Measurements from ENCODE around the gene UBASH3B.
"Not testable (repeated sequence)": the region's sequence is repeated elsewhere in the genome, so short reads cannot be mapped to it uniquely, and the experiment has no call there.

Gene UBASH3B

GRCh38 chr11:122711831-122712381 lies 56.4 kb downstream of the UBASH3B start:
- no peak for DNase-seq

- DNase-seq: peak in 1 of 2 donors; percentile 67
These were observed 58.5 kb downstream of the UBASH3B start for GRCh38 chr11:122714004-122714403.

GRCh38 chr11:122714484-122714883 lies 59.0 kb downstream of the UBASH3B start:
- peak; percentile 86 to 93 for DNase-seq

DNA sequence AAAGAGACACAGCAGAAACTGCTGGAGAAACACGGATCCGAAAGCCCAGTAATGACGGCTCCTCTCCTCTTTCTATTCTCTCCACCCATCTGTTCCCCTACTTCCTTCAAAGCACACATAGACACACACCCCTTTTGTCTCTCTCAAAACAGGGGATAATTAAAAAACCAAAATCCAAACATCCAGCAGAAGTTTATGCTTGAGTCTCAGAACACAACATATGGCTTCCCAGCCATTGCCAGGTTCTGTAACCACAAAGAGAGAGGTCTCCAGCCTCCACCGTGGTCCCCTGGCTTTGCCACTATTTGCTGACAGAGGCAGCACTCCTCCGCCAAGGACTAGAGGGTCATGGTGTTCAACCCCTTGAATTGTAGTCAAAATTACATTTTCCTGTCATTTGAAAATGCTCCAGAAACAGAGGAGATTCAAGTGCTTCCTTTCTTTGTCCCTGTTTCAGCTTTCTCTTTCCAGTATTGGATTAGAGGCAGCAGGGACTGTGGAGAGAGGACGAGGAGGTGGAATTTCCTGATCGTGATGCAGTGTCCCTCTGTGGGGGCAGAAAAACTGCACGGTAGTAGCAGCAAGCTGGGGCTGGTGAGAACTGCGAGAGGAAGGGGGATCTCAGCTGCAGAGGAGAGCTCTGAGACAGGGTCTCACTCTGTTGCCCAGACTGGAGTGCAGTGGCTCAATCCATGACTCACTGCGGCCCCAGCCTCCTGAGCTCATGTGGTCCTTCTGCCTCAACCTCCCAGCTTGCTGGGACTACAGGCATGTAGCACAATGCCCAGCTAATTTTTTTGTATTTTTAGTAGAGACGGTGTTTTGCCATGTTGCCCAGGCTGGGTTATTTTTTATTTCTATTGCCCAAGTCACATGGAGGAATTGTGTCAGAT lies 60.3 kb downstream of the UBASH3B start:
- DNase-seq: peak; percentile 33 to 34

DNA sequence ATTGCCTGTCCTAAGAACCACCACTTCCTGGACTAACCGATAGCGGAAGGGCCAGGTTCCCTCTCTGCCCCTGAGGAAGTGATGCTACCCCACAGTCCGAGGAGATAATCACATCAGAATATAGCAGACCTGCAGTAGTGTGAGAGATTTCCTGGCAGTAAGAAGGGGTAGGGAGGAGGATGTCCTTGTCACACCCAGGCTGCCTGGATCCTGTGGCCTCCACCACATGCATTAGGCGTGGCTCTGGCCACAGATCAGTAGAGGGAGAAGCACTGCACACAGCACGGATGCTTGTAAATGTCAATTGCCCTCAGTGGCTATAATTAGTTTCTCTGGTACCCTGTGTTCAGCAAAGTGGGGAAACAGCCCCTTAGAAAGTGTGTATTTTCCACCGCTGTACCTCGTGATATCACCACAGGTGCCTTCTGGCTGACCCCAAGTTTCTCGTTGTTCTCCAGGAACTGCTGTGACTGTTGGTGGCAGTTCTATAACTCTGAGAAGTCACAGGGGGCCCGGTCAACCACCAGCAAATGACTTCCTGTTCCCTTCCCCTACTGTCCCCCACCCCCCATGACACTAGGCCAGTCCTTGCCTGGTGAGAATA lies 61.8 kb downstream of the UBASH3B start:
- peak; percentile 47 for DNase-seq

DNA sequence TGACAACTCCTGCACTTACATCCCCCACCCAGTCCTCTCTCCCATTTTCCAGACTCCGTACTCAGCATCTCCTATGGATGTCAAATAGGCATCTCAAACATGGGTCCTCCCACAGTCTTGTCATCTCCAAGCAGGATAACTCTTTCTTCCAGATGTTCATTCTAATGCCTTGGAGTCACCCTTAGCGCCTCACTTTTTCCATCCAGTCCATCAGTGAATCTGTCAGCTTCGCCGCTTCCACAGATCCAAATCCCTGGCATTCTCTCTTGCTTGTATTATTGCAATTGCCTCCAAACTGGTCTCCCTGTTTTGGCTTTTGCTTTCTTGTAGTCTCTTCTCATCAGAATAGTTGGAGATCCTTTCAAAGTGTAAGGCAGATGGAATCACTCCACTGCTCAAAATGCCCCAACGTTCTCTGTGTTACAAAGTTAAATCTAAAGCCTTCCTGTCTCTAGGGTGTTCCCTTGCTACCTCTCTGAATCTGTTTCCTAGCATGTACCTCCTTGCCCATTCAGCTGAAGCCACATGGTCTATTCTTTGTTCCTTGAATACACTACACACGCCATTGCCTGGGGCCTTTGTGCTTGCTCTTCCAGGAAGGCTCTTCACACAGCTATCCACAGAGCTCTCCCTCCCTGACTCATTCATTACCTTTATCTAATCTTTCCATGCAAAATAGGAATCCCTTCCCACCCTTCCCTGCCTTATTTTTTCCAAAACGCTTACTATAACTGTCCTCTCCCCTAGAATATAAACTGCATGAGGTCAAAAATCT lies 64.8 kb downstream of the UBASH3B start:
- DNase-seq: no peak

- DNase-seq: no peak
These were observed 65.9 kb downstream of the UBASH3B start for GRCh38 chr11:122721201-122721963.

DNA sequence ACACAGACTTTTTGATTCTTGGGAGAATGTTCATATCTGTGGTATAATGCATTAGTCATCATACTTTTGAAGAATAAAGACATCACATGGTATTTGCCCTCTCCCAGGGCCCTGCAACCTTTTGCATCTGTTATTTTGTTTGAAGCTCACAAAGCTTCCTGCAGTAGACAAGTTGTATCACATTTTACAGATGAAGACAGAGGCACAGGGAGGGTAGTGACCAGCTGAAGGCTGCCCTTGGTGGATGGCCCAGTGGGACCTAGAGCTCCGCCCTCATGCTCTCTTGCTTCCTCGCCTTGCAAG lies 66.4 kb downstream of the UBASH3B start:
- no peak for DNase-seq

- no peak for DNase-seq
These were observed 67.6 kb downstream of the UBASH3B start for GRCh38 chr11:122723106-122723505.

DNA sequence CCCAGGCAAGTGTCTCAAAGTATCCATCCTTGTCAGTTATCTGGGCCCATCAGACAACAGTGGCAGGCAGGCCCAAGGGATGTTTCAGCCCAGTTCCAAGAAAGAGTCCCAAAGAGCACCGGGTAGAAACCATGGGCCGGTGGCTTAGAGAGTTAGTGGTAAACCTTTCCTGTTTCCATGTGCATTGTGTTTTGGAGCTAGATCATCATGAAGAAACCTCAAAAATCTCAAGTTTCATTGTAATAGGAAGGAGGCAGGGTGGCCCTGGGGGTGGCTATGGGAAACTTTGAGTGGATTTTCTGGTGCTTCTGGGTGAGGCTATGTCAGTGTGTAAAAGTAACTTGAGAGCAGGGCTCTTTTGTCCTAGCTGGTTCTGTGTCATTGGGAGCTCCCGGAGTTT lies 68.1 kb downstream of the UBASH3B start:
- DNase-seq: no peak

GRCh38 chr11:122724520-122724919 lies 69.0 kb downstream of the UBASH3B start:
- DNase-seq: no peak

DNA sequence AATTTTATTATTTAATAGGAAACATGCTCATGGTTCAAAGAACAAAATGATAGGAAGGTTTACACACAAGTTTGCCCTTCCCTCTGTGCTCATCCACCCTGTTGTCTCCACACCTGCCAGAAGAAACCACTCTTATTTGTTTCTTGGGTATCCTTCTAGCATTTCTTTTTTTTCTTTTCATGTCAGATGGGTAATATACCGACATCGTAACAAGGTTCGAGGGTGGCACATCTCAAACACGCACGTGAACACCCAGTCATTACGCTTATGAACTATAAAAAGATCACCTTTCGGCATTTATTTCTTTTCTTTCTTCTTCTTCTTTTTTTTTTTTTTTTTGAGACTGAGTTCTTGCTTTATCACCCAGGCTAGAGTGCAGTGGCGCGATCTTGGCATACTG lies 70.5 kb downstream of the UBASH3B start:
- DNase-seq: no peak

DNA sequence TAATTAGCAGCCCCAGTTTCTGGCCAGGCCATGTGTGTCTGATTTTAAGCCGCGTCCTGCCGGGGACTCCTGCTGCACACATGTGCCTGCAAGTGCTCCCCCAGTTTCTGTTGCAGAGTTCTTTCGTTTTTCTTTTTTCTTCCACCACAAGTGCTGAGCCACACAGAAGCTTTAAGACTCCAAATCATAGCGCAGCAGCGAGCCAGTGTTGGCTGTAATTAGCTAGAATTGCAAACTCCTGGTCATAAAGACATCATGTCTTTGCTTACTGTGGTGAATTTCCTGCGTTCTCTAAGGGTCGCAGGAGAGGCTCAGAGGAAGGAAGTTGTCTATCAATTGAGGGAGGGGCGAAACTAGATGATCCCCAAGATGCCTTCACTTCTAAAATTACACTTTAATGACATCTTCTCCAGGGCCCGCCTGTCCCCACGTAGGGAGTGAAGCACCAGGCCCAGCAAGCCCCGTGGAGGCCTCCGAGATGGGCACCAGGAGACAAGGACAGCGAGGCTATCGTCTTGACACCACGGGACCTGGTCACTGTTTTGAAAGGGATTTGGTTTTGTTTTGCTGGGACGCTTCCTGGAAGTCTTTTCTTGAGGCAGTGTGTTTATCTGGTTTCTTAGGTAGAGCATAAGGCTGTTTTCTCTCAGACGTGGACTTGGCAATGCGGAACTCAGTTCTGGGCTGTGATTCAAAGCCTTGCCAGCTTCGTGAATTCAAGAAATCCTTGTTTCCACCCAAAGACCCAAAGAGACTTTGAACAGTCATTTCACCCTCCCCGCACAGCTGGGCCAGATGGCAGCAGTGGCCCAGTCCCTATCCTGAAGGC lies 71.8 kb downstream of the UBASH3B start:
- DNase-seq: no peak

DNA sequence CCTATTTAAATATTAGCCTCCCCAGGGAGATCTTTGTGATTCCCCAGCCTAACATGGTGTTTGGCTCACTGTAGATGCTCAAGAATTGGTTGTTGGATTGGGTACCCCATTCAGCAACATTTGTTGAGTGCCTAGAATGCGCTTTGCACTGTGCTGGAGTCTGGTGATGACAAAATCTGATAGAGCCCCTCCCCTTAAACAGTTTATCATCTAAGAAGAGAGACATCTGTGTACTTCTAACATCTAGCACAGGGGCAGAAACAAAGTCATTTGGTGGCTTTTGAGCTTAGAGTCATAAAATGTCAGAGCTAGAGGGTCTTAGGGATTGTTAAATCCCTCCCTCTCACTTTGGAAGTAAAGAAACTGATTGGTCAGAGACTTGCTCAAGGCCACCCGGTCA lies 73.0 kb downstream of the UBASH3B start:
- DNase-seq: no peak

DNA sequence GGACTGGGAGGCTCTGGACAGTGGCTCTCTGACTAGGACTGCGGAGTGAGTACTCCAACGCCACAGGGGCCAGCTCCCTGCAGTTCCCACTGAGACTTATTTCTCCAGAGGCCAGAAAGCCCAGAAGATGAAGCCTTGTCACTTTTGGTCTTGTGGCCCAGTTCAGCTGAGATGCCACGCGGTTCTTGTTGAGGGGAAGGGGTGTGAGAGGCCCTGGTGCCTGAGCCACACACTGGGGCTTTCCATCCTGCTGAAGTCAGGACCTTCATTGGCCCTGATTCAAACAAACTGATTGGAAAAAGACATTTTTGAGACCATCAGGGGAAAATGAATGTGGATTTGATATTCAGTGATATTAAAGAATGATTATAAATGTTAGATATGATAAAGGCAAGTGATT lies 73.6 kb downstream of the UBASH3B start:
- no peak for DNase-seq

- DNase-seq: not testable (repeated sequence)
These were observed 75.2 kb downstream of the UBASH3B start for GRCh38 chr11:122730694-122731093.

- no peak for DNase-seq
These were observed 76.0 kb downstream of the UBASH3B start for GRCh38 chr11:122731500-122731913.

- no peak for DNase-seq
These were observed 77.1 kb downstream of the UBASH3B start for GRCh38 chr11:122732342-122733315.

GRCh38 chr11:122733318-122733717 lies 77.8 kb downstream of the UBASH3B start:
- DNase-seq: peak; percentile 73 to 78

- DNase-seq: no peak
These were observed 79.5 kb downstream of the UBASH3B start for GRCh38 chr11:122734848-122735496.
